Stomach (tissue), 4 donors: ENCODE results near the gene ROBO1.

Source experiments
- POLR2A ChIP-seq, 4 donors: fragments of 450-650 bp; IDR thresholded peaks; one replicate each; pipeline ENCODE4 v1.6.1; 2016; ENCODE audit warnings: antibody characterized with exemption in 4 of 4, control low read depth in 2 of 4, mild to moderate bottlenecking in 1 of 4, moderate library complexity in 1 of 4
- TF ChIP-seq, protein P1 (sequence below), 7 experiments: fragments of 450-650 bp in 4 of 7; fragments of 200-600 bp in 3 of 7; sonication (generic) in 3 of 7; IDR thresholded peaks; one replicate each; pipeline ENCODE4 v1.5.1; 2016 to 2019; ENCODE audit warnings: antibody characterized with exemption in 7 of 7, control low read depth in 2 of 7, mild to moderate bottlenecking in 1 of 7

DNA sequence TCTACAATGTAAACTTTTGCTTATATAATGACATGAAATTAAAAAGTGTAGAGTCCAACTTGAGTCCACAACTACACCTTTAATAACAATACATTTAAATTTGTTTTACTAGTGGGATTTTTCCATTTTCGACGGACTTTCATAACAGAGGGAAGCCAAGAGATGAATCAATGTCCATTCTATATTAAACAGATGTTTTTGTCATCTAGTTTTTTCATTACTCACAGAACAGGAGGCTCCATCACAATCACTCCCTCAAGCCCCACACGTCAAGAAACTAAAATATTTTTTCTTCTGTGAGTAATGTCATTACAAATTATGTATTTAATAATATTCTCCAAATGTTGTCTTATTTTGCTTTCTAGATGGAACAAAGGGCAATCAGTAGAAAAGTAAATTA is 932.9 kb downstream of the ROBO1 start:
- TF ChIP-seq POLR2A (IDR thresholded peaks at IDR 0.05), result no peak
- TF ChIP-seq, protein P1, sequence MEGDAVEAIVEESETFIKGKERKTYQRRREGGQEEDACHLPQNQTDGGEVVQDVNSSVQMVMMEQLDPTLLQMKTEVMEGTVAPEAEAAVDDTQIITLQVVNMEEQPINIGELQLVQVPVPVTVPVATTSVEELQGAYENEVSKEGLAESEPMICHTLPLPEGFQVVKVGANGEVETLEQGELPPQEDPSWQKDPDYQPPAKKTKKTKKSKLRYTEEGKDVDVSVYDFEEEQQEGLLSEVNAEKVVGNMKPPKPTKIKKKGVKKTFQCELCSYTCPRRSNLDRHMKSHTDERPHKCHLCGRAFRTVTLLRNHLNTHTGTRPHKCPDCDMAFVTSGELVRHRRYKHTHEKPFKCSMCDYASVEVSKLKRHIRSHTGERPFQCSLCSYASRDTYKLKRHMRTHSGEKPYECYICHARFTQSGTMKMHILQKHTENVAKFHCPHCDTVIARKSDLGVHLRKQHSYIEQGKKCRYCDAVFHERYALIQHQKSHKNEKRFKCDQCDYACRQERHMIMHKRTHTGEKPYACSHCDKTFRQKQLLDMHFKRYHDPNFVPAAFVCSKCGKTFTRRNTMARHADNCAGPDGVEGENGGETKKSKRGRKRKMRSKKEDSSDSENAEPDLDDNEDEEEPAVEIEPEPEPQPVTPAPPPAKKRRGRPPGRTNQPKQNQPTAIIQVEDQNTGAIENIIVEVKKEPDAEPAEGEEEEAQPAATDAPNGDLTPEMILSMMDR (IDR thresholded peaks at IDR 0.05), result no peak
